Activated T-helper 2 cell treated with anti-CD3 and anti-CD28 coated beads, Interferon-gamma antibody, Interleukin-2, Interleukin-4, amounts not matched to agents 10 μg/mL and 5 μg/mL and 100 μg/mL, durations not matched to agents 14 hours and 24 hours and 36 hours (primary cell): Measurements from ENCODE around the gene PLAAT2. TPM values are rescaled to one million over a fixed set of nuclear protein-coding genes. Genes with fewer than 3 reads are reported as not detected.
"Not testable (repeated sequence)": the region's sequence is repeated elsewhere in the genome, so short reads cannot be mapped to it uniquely, and the experiment has no call there.

Experiments used
- DNase-seq: peaks from one replicate; pipeline ENCODE4 v3.0.0; 2021; ENCODE audit warnings: low spot score
- H3K27ac Mint-ChIP-seq: one replicate; pipeline ENCODE4 v1.8.0; 2021; ENCODE audit warnings: mixed read lengths
- H3K27me3 Mint-ChIP-seq: one replicate; pipeline ENCODE4 v1.8.0; 2021; ENCODE audit warnings: low read depth, mixed read lengths
- H3K36me3 Mint-ChIP-seq: one replicate; pipeline ENCODE4 v1.8.0; 2021; ENCODE audit warnings: low read depth, mixed read lengths
- H3K4me1 Mint-ChIP-seq: one replicate; pipeline ENCODE4 v1.8.0; 2021; ENCODE audit warnings: low read depth, mixed read lengths
- H3K4me3 Mint-ChIP-seq: one replicate; pipeline ENCODE4 v1.8.0; 2021; ENCODE audit warnings: low read depth, mild to moderate bottlenecking, moderate library complexity, mixed read lengths
- H3K9me3 Mint-ChIP-seq: one replicate; pipeline ENCODE4 v1.8.0; 2021; ENCODE audit warnings: mixed read lengths
- intact Hi-C: fragments of 100-400 bp; cut with micrococcal nuclease; formaldehyde crosslinking; loops from one replicate; pipeline ENCODE4 v1.15.1; 2023
- total RNA-seq: library from RNA; stranded (reverse); gene quantifications from 2 replicates; pipeline ENCODE4 v1.2.3, GENCODE V29; 2022

The PLAAT2 gene
- total RNA-seq, 1 donor from 2014 or later, result not detected

- Mint-ChIP-seq H3K36me3 (peaks cover 16% of the 10 kb centered on the region), H3K27me3 (no peaks in the 10 kb centered on the region), H3K4me1 (peaks cover 37% of the 10 kb centered on the region), H3K9me3 (no peaks in the 10 kb centered on the region), H3K27ac (no peak overlapping the region), H3K4me3 (no peak overlapping the region)
- no peak for DNase-seq
- intact Hi-C loops, result no loop called here
Measured at GRCh38 chr11:63551091-63551888, 11.9 kb downstream of the PLAAT2 start.

DNA sequence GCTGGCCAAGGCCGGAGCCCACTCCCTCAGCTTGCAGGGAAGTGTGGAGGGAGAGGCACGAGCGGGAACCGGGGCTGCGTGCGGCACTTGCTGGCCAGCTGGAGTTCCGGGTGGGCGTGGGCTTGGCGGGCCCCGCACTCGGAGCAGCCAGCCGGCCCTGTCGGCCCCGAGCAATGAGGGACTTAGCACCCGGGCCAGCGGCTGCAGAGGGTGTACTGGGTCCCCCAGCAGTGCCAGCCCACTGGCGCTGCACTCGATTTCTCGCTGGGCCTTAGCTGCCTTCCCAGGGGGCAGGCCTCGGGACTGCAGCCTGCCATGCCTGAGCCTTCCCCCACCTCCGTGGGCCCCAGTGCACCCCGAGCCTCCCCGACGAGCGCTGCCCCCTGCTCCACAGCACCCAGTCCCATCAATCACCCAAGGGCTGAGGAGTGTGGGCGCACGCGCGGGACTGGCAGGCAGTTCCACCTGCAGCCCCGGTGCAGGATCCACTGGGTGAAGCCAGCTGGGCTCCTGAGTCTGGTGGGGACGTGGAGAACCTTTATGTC, 13.0 kb downstream of the PLAAT2 start:
- DNase-seq, H3K27ac Mint-ChIP-seq, H3K9me3 Mint-ChIP-seq, intact Hi-C loops, H3K4me3 Mint-ChIP-seq, H3K27me3 Mint-ChIP-seq: not testable (repeated sequence)
- peaks cover 31% of the 10 kb centered on the region for H3K4me1 Mint-ChIP-seq
- peaks cover 26% of the 10 kb centered on the region for H3K36me3 Mint-ChIP-seq

GRCh38 chr11:63549411-63549810, 13.8 kb downstream of the PLAAT2 start:
- no peak for DNase-seq
- no peak overlapping the region for H3K27ac Mint-ChIP-seq
- H3K36me3 Mint-ChIP-seq, result peaks cover 34% of the 10 kb centered on the region
- H3K4me3 Mint-ChIP-seq, result no peak overlapping the region
- peaks cover 25% of the 10 kb centered on the region for H3K4me1 Mint-ChIP-seq
- H3K27me3 Mint-ChIP-seq, result no peaks in the 10 kb centered on the region
- H3K9me3 Mint-ChIP-seq, result no peaks in the 10 kb centered on the region
- intact Hi-C loops, result no loop called here

GRCh38 chr11:63548178-63548577, 15.0 kb downstream of the PLAAT2 start:
- DNase-seq, result no peak
- Mint-ChIP-seq H3K36me3 (peaks cover 42% of the 10 kb centered on the region), H3K27me3 (no peaks in the 10 kb centered on the region), H3K4me3 (no peak overlapping the region), H3K4me1 (peaks cover 17% of the 10 kb centered on the region), H3K27ac (no peak overlapping the region), H3K9me3 (no peaks in the 10 kb centered on the region)
- intact Hi-C loops, result no loop called here

- Mint-ChIP-seq H3K4me1 (peaks cover 12% of the 10 kb centered on the region), H3K27ac (no peak overlapping the region), H3K36me3 (peaks cover 48% of the 10 kb centered on the region), H3K4me3 (no peak overlapping the region), H3K27me3 (peaks cover 2% of the 10 kb centered on the region), H3K9me3 (no peaks in the 10 kb centered on the region)
- intact Hi-C loops, result no loop called here
- DNase-seq, result no peak
Measured at GRCh38 chr11:63547061-63547460, 16.1 kb downstream of the PLAAT2 start.

DNA sequence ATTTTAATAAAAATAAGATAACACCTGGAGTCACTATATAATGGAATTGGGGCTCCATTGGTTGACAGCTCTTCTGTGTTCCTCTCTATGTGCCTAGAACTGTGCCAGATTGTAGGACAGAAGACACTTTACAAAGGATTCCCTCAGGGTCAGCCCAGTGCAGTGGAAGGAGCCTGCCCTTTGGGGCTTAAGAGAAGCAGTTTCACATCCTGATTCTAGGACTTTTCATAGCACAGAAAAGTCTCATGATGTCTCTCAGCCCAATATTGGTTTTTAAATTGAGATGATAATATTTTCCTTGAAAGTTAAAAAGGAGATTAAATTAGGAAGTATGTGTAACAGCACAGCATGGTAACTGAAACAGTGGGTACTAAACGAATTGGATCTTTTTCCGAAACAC, 19.5 kb downstream of the PLAAT2 start:
- peaks cover 50% of the 10 kb centered on the region for H3K36me3 Mint-ChIP-seq
- no peak overlapping the region for H3K4me3 Mint-ChIP-seq
- H3K4me1 Mint-ChIP-seq, result peaks cover 2% of the 10 kb centered on the region
- no peak overlapping the region for H3K27ac Mint-ChIP-seq
- H3K9me3 Mint-ChIP-seq, result no peaks in the 10 kb centered on the region
- DNase-seq, result no peak
- intact Hi-C loops, result no loop called here
- H3K27me3 Mint-ChIP-seq, result peaks cover 2% of the 10 kb centered on the region

DNA sequence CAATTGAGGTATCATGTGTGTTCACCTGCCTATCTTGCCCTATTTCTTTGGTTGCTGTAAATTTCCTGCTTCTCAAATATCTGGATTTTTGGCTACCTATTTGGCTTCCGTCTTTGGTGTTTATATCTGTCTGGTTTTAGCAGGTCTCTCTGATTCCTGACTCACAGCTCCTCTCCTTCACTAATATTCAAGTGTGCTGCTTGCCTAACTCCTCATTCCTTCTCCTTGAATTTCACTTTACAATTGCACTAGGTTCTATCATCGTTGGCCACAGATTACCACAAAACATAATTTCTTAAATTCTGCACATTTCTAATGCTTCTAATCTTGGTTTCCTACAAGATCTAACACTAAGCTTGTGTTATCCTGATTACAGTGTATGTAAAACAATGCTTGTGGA, 20.7 kb downstream of the PLAAT2 start:
- intact Hi-C loops, H3K27me3 Mint-ChIP-seq, H3K9me3 Mint-ChIP-seq, H3K27ac Mint-ChIP-seq, H3K4me3 Mint-ChIP-seq, DNase-seq: not testable (repeated sequence)
- H3K4me1 Mint-ChIP-seq, result peaks cover 11% of the 10 kb centered on the region
- peaks cover 49% of the 10 kb centered on the region for H3K36me3 Mint-ChIP-seq

DNA sequence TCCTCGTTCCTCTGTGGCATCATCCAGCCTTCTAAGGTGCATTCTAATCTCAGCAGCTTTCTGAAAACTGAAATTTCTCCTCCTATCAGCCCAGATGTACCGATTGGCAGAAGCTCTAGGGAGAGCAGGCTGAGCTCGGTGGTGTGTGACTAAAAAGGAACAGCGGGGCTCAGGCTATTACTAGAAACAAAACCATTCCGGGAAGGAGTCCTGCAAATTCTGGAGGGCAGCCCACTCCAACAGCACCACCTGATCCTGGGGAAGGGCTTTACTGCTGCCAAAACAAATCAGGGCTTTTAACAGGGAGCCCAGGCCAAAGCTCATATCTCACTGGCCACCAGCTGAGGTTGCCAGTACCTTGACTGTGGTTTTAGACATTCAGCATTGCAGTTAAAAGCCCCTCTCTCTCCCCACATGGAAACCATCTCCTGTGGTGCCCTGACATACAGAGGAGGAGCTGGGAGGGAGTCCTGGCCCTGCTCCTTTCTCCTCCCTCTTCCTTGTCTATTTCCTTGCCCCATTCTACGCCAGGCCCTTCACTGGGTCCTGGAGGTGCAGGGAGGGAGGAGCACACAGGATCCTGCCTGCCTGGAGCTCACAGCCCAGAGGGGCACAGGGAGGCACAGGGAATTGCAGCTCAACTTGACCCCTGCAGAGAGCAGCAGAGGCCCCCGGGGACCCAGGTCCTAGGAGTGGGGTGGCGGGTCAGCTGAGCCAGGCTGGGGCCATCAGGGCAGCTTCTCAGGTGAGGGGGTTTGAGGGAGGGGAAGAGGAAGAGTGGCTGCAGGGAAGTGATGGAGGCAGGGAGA, 25.7 kb downstream of the PLAAT2 start:
- Mint-ChIP-seq H3K4me1 (peaks cover 58% of the 10 kb centered on the region), H3K9me3 (no peaks in the 10 kb centered on the region), H3K27ac (peak overlapping the region; percentile 74), H3K27me3 (peaks cover 2% of the 10 kb centered on the region), H3K36me3 (peaks cover 9% of the 10 kb centered on the region), H3K4me3 (peak overlapping the region; percentile 80)
- no peak for DNase-seq
- intact Hi-C loops, result loop anchor here (2.0 to 10.0 kb wide), 5 partner anchors 47 to 135 kb away; partner anchors contain the start of genes ATL3, PLAAT3 and PLAAT5

GRCh38 chr11:63536669-63537292, 26.4 kb downstream of the PLAAT2 start, which contains the start of gene PLAAT4:
PLAAT4 (plus strand) TSS chr11:63536808; CDS start chr11:63536869, 61 bp downstream.
- intact Hi-C loops, result loop anchor here (1.0 to 10.0 kb wide), 6 partner anchors 28 to 136 kb away; partner anchors contain the start of genes ATL3, PLAAT3 and PLAAT5
- peaks cover 62% of the 10 kb centered on the region for H3K4me1 Mint-ChIP-seq
- H3K27me3 Mint-ChIP-seq, result no peaks in the 10 kb centered on the region
- DNase-seq, result peak; percentile 32
- peak within 1 kb of the TSS; percentile 74 for H3K27ac Mint-ChIP-seq
- H3K9me3 Mint-ChIP-seq, result no peaks in the 10 kb centered on the region
- peak within 1 kb of the TSS; percentile 80 for H3K4me3 Mint-ChIP-seq
- H3K36me3 Mint-ChIP-seq, result peaks cover 5% of the 10 kb centered on the region

DNA sequence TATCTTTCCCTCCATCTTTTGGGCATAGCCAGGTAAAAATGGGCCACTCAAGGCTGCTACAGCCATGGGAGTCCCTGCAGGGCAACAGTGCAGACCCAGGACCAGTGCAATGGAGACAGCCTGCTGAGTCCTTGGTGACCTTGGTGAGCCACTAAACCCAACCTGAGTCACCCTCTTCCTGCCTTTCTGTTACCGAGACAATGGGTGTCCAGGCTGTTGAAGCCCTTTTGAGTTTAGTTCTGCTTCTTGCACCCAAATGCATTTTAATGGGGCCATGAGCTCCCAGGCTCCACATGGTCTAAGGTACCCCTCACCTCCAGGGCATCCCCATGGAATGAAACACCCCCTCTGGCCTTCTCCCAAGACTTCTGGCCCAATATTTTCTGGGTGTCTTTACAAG, 27.4 kb downstream of the PLAAT2 start:
- H3K27ac Mint-ChIP-seq, result peak overlapping the region; percentile 74
- DNase-seq, result peak; percentile 34
- intact Hi-C loops, result loop anchor here (1.0 to 10.0 kb wide), 7 partner anchors 29 to 137 kb away; partner anchors contain the start of genes ATL3, PLAAT3 and PLAAT5
- H3K36me3 Mint-ChIP-seq, result peaks cover 5% of the 10 kb centered on the region
- peak overlapping the region; percentile 80 for H3K4me3 Mint-ChIP-seq
- no peaks in the 10 kb centered on the region for H3K27me3 Mint-ChIP-seq
- H3K4me1 Mint-ChIP-seq, result peaks cover 69% of the 10 kb centered on the region
- H3K9me3 Mint-ChIP-seq, result no peaks in the 10 kb centered on the region

- H3K4me1 Mint-ChIP-seq, result peaks cover 72% of the 10 kb centered on the region
- peak; percentile 16 for DNase-seq
- intact Hi-C loops, result loop anchor here (1.0 to 10.0 kb wide), 5 partner anchors 32 to 137 kb away; partner anchors contain the start of genes ATL3 and PLAAT3
- peaks cover 5% of the 10 kb centered on the region for H3K36me3 Mint-ChIP-seq
- peak overlapping the region; percentile 74 for H3K27ac Mint-ChIP-seq
- no peak overlapping the region for H3K4me3 Mint-ChIP-seq
- H3K9me3 Mint-ChIP-seq, result no peaks in the 10 kb centered on the region
- H3K27me3 Mint-ChIP-seq, result no peaks in the 10 kb centered on the region
Measured at GRCh38 chr11:63534895-63535461, 28.2 kb downstream of the PLAAT2 start.

GRCh38 chr11:63534076-63534475, 29.1 kb downstream of the PLAAT2 start:
- Mint-ChIP-seq H3K27ac (no peak overlapping the region), H3K27me3 (no peaks in the 10 kb centered on the region), H3K36me3 (peaks cover 4% of the 10 kb centered on the region), H3K4me3 (no peak overlapping the region), H3K9me3 (no peaks in the 10 kb centered on the region), H3K4me1 (peaks cover 80% of the 10 kb centered on the region)
- DNase-seq, result no peak
- intact Hi-C loops, result loop anchor here (10.0 kb wide), 1 partner anchor 101 kb away; no protein-coding TSS in a partner anchor
